NCI-H2196 (cell line): Measurements from ENCODE around the gene LSM2.
"Not testable (repeated sequence)": the region's sequence is repeated elsewhere in the genome, so short reads cannot be mapped to it uniquely, and the experiment has no call there.

ENCODE experiments used
- DNase-seq: peaks from one replicate; lab custom pipeline; 2025; ENCODE audit not compliant: unreplicated experiment; lab: John Stamatoyannopoulos, UW

Gene LSM2

DNA sequence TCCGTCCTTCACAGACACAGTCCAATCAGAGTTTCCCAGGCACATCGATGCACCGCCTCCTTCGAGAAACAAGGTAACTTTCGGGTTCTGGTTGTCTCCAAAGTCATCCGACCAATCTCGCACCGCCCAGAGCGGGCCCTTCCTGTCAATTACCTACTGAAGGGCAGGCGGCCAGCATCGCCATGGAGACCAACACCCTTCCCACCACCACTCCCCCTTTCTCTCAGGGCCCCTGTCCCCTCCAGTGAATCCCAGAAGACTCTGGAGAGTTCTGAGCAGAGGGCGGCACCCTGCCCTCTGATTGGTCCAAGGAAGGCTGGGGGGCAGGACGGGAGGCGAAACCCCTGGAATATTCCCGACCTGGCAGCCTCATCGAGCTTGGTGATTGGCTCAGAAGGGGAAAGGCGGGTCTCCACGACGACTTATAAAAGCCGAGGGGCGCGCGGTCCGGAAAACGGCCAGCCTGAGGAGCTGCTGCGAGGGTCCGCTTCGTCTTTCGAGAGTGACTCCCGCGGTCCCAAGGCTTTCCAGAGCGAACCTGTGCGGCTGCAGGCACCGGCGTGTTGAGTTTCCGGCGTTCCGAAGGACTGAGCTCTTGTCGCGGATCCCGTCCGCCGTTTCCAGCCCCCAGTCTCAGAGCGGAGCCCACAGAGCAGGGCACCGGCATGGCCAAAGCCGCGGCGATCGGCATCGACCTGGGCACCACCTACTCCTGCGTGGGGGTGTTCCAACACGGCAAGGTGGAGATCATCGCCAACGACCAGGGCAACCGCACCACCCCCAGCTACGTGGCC is 20.7 kb upstream of the LSM2 start, which contains the start of gene HSPA1B:
Gene HSPA1B (plus strand): TSS at position 453 of the 794 bp plus-strand sequence. CDS start 213 bp downstream, at position 666.
- DNase-seq, result peak; percentile 98

GRCh38 chr6:31826793-31827285 is 20.1 kb upstream of the LSM2 start:
- DNase-seq, result peak; percentile 56

GRCh38 chr6:31825553-31825952 is 18.8 kb upstream of the LSM2 start:
- no peak for DNase-seq

DNA sequence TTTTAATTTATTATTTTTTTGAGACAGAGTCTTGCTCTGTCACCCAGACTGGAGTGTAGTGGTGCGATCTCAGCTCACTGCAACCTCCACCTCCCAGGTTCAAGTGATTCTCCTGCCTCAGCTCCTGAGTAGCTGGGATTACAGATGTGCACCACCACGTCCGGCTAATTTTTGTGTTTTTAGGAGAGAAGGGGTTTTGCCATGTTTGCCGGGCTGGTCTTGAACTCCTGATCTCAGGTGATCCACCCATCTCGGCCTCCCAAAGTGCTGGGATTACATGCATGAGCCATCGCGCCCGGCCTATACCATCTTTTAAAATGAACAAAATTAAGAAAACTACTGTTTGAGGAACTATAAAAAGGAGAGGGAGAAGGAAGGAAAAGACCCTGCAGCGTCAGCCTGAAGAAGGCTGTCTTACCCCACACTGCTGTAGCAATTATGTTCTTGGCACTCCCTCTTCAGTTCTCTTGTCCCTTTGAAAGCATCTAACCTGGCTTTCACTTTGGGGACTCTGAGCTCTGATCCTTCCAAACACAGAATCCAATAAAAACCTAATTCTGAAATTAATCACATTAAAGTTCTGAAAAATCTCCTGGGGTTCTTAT is 16.9 kb upstream of the LSM2 start:
- DNase-seq, result not testable (repeated sequence)

DNA sequence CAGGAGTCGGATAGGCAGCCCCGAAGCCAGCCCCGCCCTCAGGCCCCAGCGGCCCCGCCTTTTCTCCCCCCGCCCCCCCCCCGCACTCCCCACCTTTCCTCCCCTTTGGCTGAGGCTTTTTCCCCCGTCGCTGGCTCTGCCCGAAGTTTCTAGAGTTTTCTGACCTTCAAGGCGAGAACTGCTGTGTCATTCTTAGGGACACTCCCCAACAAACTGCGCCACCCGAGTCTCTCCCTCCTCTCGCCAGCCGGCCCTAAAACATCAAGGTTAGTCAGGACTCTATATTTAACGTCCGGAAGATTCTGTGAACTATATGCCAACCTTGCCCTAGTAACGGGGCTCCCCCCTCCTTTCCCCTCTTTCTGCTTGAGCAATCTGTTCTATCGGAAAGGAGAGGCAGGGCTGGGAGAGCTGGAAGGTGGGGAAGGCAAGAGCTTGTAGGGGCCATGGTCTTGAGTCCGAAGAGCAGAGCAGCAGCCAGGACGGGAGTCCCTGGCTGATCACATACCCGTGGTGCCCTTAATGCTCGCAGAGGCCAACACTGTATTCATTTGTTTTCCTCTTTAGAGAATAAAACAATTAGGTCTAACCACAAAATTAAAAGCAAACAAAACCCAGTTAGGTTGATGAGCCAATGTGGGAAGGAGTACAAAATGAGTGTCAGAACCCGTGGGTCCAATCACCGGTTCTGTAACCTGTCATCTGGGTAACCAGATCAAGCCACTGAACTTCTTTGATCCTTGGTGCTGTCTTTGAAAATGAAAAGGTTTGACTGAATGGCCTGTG is 15.5 kb upstream of the LSM2 start:
- DNase-seq, result peak; percentile 66

DNA sequence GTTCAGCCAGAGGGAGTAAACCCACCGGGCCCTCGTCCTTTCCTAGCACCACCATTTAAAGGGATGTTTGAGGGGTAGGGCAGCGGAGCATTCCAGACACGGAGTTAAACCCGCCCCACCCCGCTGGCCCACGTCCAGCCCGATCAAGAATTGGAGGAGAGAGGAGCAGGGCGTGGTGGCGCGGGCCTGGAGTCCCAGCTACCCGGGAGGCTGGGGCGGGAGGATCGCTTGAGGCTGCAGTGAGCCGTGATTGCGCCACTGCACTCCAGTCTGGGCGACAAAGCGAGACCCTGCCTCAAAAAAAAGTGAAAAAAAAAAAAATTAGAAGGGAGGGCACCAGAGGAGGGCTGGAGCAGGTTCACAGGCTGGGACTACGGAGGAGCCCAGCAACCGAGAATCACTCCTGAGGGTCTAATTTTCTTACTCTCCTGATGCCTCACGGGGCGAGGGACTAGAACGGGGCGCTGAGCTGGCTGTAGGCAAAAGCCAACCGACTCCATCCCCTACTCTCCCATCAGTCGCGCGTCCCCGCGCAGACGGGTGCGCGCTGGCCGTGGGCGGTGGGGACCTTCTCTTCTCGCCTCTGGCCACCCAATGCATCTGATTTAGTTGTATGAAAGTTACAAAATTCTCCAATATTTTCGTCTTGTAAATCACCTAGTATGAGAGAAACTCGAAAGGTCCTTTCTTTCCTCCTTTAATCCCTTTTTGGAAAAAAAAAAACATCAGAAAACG is 14.7 kb upstream of the LSM2 start:
- DNase-seq, result peak; percentile 66

GRCh38 chr6:31820399-31820798 is 13.6 kb upstream of the LSM2 start:
- DNase-seq, result not testable (repeated sequence)

DNA sequence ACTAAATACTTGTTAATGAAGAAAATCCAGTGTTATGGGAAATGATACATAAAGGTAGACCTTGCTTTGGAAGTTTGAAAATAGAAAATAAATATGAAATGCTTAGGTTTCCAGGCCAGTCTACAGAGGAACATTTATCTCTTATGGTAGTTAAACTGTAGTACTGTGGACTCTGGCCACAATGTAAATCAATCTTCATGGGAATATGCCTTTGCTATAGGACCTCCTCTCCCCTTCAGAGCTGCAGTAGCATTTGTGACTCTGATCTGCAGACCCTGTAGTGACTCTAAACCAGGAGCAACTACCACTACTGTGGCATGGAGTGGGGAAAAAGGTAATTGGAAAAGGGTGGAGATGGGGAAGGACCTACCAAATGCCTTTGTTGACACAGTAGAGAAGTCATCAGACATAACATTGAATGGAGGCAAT is 13.1 kb upstream of the LSM2 start:
- DNase-seq, result no peak

DNA sequence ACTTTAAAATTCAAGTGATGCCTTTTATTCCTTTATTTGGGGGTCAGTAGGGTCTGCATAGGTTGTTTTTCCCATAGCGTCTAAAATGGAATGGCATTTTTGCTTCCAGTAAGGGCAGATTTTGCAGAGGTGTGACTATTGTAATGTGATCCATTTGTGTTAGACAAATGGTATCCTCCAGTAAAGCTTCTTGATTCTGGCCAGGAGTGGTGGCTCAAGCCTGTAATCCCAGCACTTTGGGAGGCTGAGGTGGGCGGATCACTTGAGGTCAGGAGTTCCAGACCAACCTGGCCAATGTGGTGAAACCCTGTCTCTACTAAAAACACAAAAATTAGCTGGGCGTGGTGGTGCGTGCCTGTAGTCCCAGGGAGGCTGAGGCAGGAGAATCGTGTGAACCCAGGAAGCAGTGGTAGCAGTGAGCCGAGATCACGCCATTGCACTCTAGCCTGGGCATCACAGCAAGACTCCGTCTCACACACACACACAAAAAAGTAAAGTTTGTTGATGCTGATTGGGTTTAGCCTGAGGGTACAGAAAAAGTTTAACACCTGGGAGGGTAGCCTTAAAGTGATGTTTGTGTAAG is 11.3 kb upstream of the LSM2 start:
- DNase-seq, result not testable (repeated sequence)

DNA sequence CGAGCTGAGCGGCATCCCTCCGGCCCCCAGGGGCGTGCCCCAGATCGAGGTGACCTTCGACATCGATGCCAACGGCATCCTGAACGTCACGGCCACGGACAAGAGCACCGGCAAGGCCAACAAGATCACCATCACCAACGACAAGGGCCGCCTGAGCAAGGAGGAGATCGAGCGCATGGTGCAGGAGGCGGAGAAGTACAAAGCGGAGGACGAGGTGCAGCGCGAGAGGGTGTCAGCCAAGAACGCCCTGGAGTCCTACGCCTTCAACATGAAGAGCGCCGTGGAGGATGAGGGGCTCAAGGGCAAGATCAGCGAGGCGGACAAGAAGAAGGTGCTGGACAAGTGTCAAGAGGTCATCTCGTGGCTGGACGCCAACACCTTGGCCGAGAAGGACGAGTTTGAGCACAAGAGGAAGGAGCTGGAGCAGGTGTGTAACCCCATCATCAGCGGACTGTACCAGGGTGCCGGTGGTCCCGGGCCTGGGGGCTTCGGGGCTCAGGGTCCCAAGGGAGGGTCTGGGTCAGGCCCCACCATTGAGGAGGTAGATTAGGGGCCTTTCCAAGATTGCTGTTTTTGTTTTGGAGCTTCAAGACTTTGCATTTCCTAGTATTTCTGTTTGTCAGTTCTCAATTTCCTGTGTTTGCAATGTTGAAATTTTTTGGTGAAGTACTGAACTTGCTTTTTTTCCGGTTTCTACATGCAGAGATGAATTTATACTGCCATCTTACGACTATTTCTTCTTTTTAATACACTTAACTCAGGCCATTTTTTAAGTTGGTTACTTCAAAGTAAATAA is 10.6 kb upstream of the LSM2 start:
- not testable (repeated sequence) for DNase-seq

- peak; percentile 93 for DNase-seq
These were observed 8.5 kb upstream of the LSM2 start, which contains the start of the genes HSPA1A and HSPA1L for GRCh38 chr6:31815025-31815838. Gene HSPA1A, plus strand, starts transcription at chr6:31815543. Its CDS starts 214 bp downstream, at chr6:31815757. Gene HSPA1L, minus strand, starts transcription at chr6:31815283. Its CDS starts 3,311 bp downstream, at chr6:31811972.

DNA sequence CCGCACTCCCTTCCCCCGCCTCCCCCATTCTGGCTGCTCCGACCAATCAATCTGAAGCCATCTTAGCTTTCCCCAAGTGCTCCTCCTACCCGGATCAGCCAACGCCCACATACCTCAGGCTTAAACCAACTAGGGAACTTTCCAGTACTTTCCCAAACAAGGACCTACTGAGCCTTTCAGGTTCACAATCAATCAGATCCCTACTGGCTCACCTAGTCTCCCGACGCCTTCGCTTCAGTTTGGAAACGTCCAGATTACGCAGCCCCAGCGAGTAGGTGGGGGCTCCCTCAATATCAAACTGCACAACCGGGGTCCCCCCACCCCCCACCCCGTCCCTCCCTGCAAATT is 7.9 kb upstream of the LSM2 start:
- DNase-seq, result peak; percentile 93

GRCh38 chr6:31813465-31813849 is 6.7 kb upstream of the LSM2 start:
- DNase-seq, result no peak

DNA sequence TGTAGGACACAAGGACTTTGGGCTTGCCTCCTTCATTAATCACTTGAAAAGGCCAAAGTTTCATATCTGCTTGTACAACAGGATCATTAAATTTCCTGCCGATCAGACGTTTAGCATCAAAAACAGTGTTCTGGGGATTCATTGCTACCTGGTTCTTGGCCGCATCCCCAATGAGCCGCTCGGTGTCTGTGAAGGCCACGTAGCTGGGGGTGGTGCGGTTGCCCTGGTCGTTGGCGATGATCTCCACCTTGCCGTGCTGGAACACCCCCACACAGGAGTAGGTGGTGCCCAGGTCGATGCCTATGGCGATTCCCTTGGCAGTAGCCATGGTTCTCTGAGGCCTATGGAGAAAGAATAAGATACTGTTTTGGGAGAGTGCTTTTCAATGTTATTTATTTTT is 4.9 kb upstream of the LSM2 start:
- DNase-seq, result no peak

GRCh38 chr6:31808599-31808998 is 1.8 kb upstream of the LSM2 start:
- not testable (repeated sequence) for DNase-seq

DNA sequence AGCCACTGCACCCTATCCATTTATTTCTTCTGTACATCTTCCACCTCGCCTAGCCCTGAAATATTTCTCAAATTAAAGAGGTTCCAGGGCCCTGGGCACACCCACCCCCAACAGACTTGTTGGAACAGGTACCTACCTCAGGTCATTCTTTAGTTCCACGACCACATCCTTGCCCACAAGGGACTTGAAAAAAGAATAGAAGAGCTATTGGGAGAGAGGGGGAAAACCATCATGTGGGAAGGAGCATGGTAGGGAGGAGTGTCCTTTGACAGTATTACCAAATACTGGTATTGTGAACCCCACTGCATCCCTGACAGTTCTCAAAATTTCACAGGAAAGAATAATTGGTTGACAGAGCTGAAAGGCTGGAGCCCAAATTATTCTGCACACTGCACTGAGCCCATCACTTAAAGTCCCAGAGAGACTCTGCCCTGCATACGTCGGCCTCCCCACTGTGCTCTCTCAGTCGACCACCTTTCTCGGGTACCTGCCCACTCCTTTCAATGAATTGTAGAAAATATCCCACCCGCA is 762 bp downstream of the LSM2 start:
- no peak for DNase-seq

DNA sequence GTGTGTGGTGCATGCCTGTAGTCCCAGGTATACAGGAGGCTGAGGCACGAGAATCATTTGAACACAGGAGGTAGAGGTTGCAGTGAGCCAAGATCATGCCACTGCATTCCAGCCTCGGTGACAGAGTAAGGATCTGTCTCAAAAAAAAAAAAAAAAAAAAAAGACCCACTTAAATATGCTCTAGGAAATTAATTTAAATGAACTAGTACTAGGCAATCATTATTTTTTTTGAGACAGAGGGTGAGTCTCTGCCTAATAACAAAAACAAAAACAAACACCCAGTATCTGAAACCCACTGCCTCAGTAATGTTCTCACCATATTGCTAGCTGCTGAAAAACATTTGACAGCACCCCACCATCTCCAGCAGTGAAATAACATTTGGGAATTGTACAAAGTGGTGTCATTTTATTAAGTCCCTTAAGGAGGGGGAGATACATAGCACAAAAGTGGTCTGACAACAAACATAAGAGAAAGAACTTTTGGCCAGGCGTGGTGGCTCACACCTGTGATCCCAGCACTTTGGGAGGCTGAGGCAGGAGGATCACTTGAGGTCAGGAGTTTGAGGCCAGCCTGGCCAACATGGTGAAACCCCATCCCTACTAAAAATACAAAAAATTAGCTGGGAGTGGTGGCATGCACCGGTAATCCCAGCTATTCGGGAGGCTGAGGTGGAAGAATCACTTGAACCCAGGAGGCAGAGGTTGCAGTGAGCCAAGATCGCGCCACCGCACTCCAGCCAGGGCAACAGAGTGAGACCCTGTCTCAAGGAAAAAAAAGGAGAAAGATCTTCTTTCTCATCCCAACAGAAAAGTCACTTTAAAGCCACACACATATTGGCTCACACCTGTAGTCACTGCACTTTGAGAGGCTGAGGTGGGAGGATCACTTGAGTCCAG is 5.5 kb downstream of the LSM2 start:
- not testable (repeated sequence) for DNase-seq
